Lower leg skin (tissue), 4 donors: ENCODE results near the gene PRCD. TPM values are rescaled to one million over a fixed set of nuclear protein-coding genes. Genes with fewer than 3 reads are reported as not detected.
"Not testable (repeated sequence)": the region's sequence is repeated elsewhere in the genome, so short reads cannot be mapped to it uniquely, and the experiment has no call there.

Experiments used
- DNase-seq, 2 donors: peaks; one replicate each; pipeline ENCODE4 v3.0.0-alpha.2; 2019; ENCODE audit warnings: low spot score in 2 of 2
- H3K4me3 ChIP-seq: fragments of 200-600 bp; sonication (generic); 2 replicates; pipeline ENCODE4 v1.5.1; 2017; ENCODE audit warnings: mild to moderate bottlenecking, low read depth; ENCODE audit not compliant: poor library complexity, severe bottlenecking
- CTCF ChIP-seq, 3 donors: fragments of 450-650 bp; IDR thresholded peaks; one replicate each; pipeline ENCODE4 v1.5.1; 2016; ENCODE audit warnings: antibody characterized with exemption in 3 of 3, mild to moderate bottlenecking in 3 of 3, moderate library complexity in 2 of 3
- POLR2A ChIP-seq, 2 donors: fragments of 450-650 bp; IDR thresholded peaks; one replicate each; pipeline ENCODE4 v1.6.1; 2016 to 2017; ENCODE audit warnings: antibody characterized with exemption in 2 of 2, mild to moderate bottlenecking in 1 of 2, moderate library complexity in 1 of 2
- WGBS, 2 donors: methylation state at CpG; one replicate each; pipeline ENCODE4 v1.1.5; 2018; 5-methylcytosine and 5-hydroxymethylcytosine counted together
- intact Hi-C: fragments of 100-400 bp; cut with DNase I; formaldehyde crosslinking; loops from one replicate; pipeline ENCODE4 v1.15.0; 2023; ENCODE audit warnings: low total_unique reads
- total RNA-seq, 4 donors: library from RNA; depleted of rRNA; stranded (reverse); fragments of >200 nt; gene quantifications; one replicate each; pipeline ENCODE4 v1.1.0, GENCODE V29; 2016

The PRCD gene
- total RNA-seq, 4 donors from 2014 or later = 0.42 to 7.5 (median 4.0) TPM

- WGBS, 2 donors = 80 to 83% methylated on average over 13 of the region's 13 CpGs
- DNase-seq = no peak
- intact Hi-C loops = no loop called here
- H3K4me3 ChIP-seq = no peak overlapping the region
- TF ChIP-seq CTCF (IDR thresholded peaks at IDR 0.05) (no peak), POLR2A (IDR thresholded peaks at IDR 0.05) (no peak)
These were observed 28.0 kb upstream of the PRCD start for GRCh38 chr17:76511668-76512365.

- 83 to 84% methylated on average over 22 of the region's 22 CpGs for WGBS, 2 donors
- no peak for DNase-seq
- TF ChIP-seq POLR2A (IDR thresholded peaks at IDR 0.05) = no peak
- no peak for TF ChIP-seq CTCF (IDR thresholded peaks at IDR 0.05)
- no peak overlapping the region for H3K4me3 ChIP-seq
- intact Hi-C loops = no loop called here
These were observed 27.2 kb upstream of the PRCD start for GRCh38 chr17:76512366-76513305.

- H3K4me3 ChIP-seq = no peak overlapping the region
- WGBS, 2 donors = 63 to 70% methylated on average over 6 of the region's 6 CpGs
- intact Hi-C loops = no loop called here
- no peak for DNase-seq
- TF ChIP-seq POLR2A (IDR thresholded peaks at IDR 0.05) (no peak), CTCF (IDR thresholded peaks at IDR 0.05) (no peak)
These were observed 26.5 kb upstream of the PRCD start for GRCh38 chr17:76513306-76513692.

- H3K4me3 ChIP-seq, intact Hi-C loops, DNase-seq: not testable (repeated sequence)
- WGBS, 2 donors = 94 to 98% methylated on average over 6 of the region's 6 CpGs
These were observed 25.5 kb upstream of the PRCD start for GRCh38 chr17:76514355-76514754.

GRCh38 chr17:76515274-76515949 lies 24.4 kb upstream of the PRCD start:
- H3K4me3 ChIP-seq = no peak overlapping the region
- TF ChIP-seq POLR2A (IDR thresholded peaks at IDR 0.05) (no peak), CTCF (IDR thresholded peaks at IDR 0.05) (no peak)
- DNase-seq = peak; percentile 88 to 97
- intact Hi-C loops = no loop called here
- WGBS, 2 donors = 8 to 12% methylated on average over 22 of the region's 22 CpGs

GRCh38 chr17:76517638-76518038 lies 22.2 kb upstream of the PRCD start:
- TF ChIP-seq CTCF (IDR thresholded peaks at IDR 0.05) = no peak
- TF ChIP-seq POLR2A (IDR thresholded peaks at IDR 0.05) = no peak
- intact Hi-C loops = no loop called here
- H3K4me3 ChIP-seq = no peak overlapping the region
- 87 to 93% methylated on average over 10 to 11 of the region's 11 CpGs for WGBS, 2 donors
- DNase-seq = no peak
